Left forelimb (tissue), 1 donor: ENCODE data around the gene TSC22D1.
A peak's percentile ranks its signal among the peaks of the same experiment; 100 is the strongest.

Experiments
- DNase-seq: peaks from one replicate; pipeline ENCODE4 v3.0.0-alpha.2; 2018; ENCODE audit warnings: low spot score

TSC22D1 gene

GRCh38 chr13:44451651-44452050, 124.5 kb downstream of the TSC22D1 start:
- no peak for DNase-seq

- DNase-seq: no peak
Observed at GRCh38 chr13:44451126-44451525, 125.0 kb downstream of the TSC22D1 start.

- DNase-seq: no peak
Observed at GRCh38 chr13:44449999-44450821, 125.9 kb downstream of the TSC22D1 start.

- no peak for DNase-seq
Observed at GRCh38 chr13:44448875-44449274, 127.3 kb downstream of the TSC22D1 start.

- DNase-seq: no peak
Observed at GRCh38 chr13:44448373-44448772, 127.8 kb downstream of the TSC22D1 start.

GRCh38 chr13:44447783-44448321, 128.3 kb downstream of the TSC22D1 start:
- DNase-seq: no peak

GRCh38 chr13:44440046-44440608, 136.0 kb downstream of the TSC22D1 start:
- no peak for DNase-seq

GRCh38 chr13:44439452-44440024, 136.6 kb downstream of the TSC22D1 start:
- DNase-seq: no peak

- DNase-seq: no peak
Observed at GRCh38 chr13:44438234-44438579, 137.9 kb downstream of the TSC22D1 start.

GRCh38 chr13:44437356-44438233, 138.5 kb downstream of the TSC22D1 start:
- DNase-seq: no peak

GRCh38 chr13:44436589-44437337, 139.4 kb downstream of the TSC22D1 start:
- peak; percentile 98 for DNase-seq

- no peak for DNase-seq
Observed at GRCh38 chr13:44435919-44436510, 140.1 kb downstream of the TSC22D1 start.

GRCh38 chr13:44435142-44435918, 140.8 kb downstream of the TSC22D1 start:
- peak; percentile 96 for DNase-seq

- no peak for DNase-seq
Observed at GRCh38 chr13:44434766-44435141, 141.4 kb downstream of the TSC22D1 start.

- no peak for DNase-seq
Observed at GRCh38 chr13:44433863-44434765, 142.0 kb downstream of the TSC22D1 start.

GRCh38 chr13:44432650-44433049, 143.5 kb downstream of the TSC22D1 start:
- DNase-seq: no peak

- no peak for DNase-seq
Observed at GRCh38 chr13:44431150-44431549, 145.0 kb downstream of the TSC22D1 start.

GRCh38 chr13:44429311-44429710, 146.8 kb downstream of the TSC22D1 start:
- no peak for DNase-seq

- DNase-seq: no peak
Observed at GRCh38 chr13:44426461-44426860, 149.7 kb downstream of the TSC22D1 start.
